SK-N-SH treated with all-trans-retinoic acid at 6 μM for 48 hours (cell line): ENCODE measurements around the gene RCOR1.

Experiments used
- BACH2 ChIP-seq: fragments of 250-450 bp; sonication (Bioruptor Pico); IDR thresholded peaks from 2 replicates; pipeline ENCODE4 v1.9.0; 2021; ENCODE audit warnings: mild to moderate bottlenecking, borderline replicate concordance
- CREB5 ChIP-seq: fragments of 250-450 bp; sonication (Bioruptor Pico); IDR thresholded peaks from 2 replicates; pipeline ENCODE4 v1.5.1; 2020; ENCODE audit warnings: low read depth, mild to moderate bottlenecking, moderate library complexity
- CSRNP3 ChIP-seq: fragments of 250-450 bp; sonication (Bioruptor Pico); IDR thresholded peaks from 2 replicates; pipeline ENCODE4 v1.5.1; 2021; ENCODE audit warnings: mild to moderate bottlenecking, moderate library complexity
- ISL1 ChIP-seq: fragments of 250-450 bp; sonication (Bioruptor Pico); IDR thresholded peaks from 2 replicates; pipeline ENCODE4 v2.1.2; 2022; ENCODE audit warnings: mild to moderate bottlenecking, moderate library complexity
- PATZ1 ChIP-seq: fragments of 250-450 bp; sonication (Bioruptor Pico); IDR thresholded peaks from 2 replicates; pipeline ENCODE4 v1.8.0; 2020; ENCODE audit warnings: mild to moderate bottlenecking, moderate library complexity, borderline replicate concordance
- ZC3H10 ChIP-seq: fragments of 250-450 bp; sonication (Bioruptor Pico); IDR thresholded peaks from 2 replicates; pipeline ENCODE4 v1.5.1; 2021; ENCODE audit warnings: mild to moderate bottlenecking, moderate library complexity
- ZFP3 ChIP-seq: fragments of 250-450 bp; sonication (Bioruptor Pico); IDR thresholded peaks from 2 replicates; pipeline ENCODE4 v1.5.0; 2020; ENCODE audit warnings: mild to moderate bottlenecking, moderate library complexity
- ZNF565 ChIP-seq: fragments of 450-650 bp; formaldehyde crosslinking; conservative IDR thresholded peaks from 2 replicates; pipeline ENCODE4 v1.5.0; 2020; ENCODE audit warnings: low read depth, mild to moderate bottlenecking, moderate library complexity
- TF ChIP-seq, protein P1 (sequence below): fragments of 250-450 bp; sonication (Bioruptor Pico); IDR thresholded peaks from 2 replicates; pipeline ENCODE4 v1.8.0; 2021; ENCODE audit warnings: low read depth, mild to moderate bottlenecking, moderate library complexity, borderline replicate concordance

DNA sequence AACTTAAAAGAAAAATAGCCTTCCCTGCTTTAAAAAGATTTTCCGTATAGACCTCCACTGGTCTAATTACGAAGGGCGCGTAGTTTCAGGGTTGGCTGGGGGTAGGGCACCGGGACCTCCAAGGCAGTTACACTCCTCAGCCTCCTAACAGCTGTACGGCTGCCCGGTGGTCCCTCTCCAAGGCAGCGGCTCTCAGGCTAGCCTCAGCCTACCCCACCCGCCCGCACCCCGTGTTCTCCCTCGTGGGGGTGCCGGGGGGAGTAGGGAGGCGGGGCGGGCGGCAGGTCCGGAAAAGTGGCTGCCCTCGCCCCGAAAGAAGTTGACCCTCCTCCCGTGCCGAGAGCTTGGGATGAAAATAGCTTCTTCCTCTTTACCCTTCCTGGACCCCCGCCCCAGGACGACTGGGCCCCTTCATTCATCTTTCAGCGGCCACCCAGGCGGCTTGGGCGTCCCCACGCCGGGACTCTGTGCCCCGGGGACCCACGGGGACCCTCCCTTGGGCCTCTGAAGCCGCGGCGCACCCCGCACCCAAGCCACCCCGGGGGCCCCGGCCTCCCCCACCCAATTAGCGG lies 991 bp upstream of the RCOR1 start:
- TF ChIP-seq CREB5 (no peak), PATZ1 (CRISPR knock-in tag) (no peak), BACH2 (CRISPR knock-in tag) (no peak), ZC3H10 (no peak), ISL1 (CRISPR knock-in tag) (no peak), ZNF565 (no peak), CSRNP3 (CRISPR knock-in tag) (no peak), ZFP3 (CRISPR knock-in tag) (no peak)
- TF ChIP-seq, protein P1, sequence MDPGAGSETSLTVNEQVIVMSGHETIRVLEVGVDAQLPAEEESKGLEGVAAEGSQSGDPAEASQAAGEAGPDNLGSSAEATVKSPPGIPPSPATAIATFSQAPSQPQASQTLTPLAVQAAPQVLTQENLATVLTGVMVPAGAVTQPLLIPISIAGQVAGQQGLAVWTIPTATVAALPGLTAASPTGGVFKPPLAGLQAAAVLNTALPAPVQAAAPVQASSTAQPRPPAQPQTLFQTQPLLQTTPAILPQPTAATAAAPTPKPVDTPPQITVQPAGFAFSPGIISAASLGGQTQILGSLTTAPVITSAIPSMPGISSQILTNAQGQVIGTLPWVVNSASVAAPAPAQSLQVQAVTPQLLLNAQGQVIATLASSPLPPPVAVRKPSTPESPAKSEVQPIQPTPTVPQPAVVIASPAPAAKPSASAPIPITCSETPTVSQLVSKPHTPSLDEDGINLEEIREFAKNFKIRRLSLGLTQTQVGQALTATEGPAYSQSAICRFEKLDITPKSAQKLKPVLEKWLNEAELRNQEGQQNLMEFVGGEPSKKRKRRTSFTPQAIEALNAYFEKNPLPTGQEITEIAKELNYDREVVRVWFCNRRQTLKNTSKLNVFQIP (CRISPR knock-in tag), result no peak
